ENCODE measurements around the gene ATG7. TPM values are rescaled to one million over a fixed set of nuclear protein-coding genes. Genes with fewer than 3 reads are reported as not detected.

ATG7 gene
- polyA plus RNA-seq, 3 donors = 23.1 to 27.4 (median 26.6) TPM

GRCh38 chr3:11534793-11535101 is 262.6 kb downstream of the ATG7 start:
- no peak for DNase-seq (ENCODE audit: extremely low read depth in 1 of 11, low read depth in 9 of 11, low spot score in 4 of 11)

- DNase-seq (ENCODE audit: extremely low read depth in 1 of 11, low read depth in 9 of 11, low spot score in 4 of 11) = no peak
These were observed 263.2 kb downstream of the ATG7 start for GRCh38 chr3:11535243-11535960.

- DNase-seq (ENCODE audit: extremely low read depth in 1 of 11, low read depth in 9 of 11, low spot score in 4 of 11) = no peak
These were observed 264.1 kb downstream of the ATG7 start for GRCh38 chr3:11536132-11536935.

GRCh38 chr3:11536936-11537612 is 264.9 kb downstream of the ATG7 start:
- DNase-seq (ENCODE audit: extremely low read depth in 1 of 11, low read depth in 9 of 11, low spot score in 4 of 11) = no peak

- DNase-seq (ENCODE audit: extremely low read depth in 1 of 11, low read depth in 9 of 11, low spot score in 4 of 11) = no peak
These were observed 266.4 kb downstream of the ATG7 start for GRCh38 chr3:11538581-11538980.

GRCh38 chr3:11539218-11539617 is 267.0 kb downstream of the ATG7 start:
- no peak for DNase-seq (ENCODE audit: extremely low read depth in 1 of 11, low read depth in 9 of 11, low spot score in 4 of 11)

GRCh38 chr3:11539677-11540076 is 267.5 kb downstream of the ATG7 start:
- no peak for DNase-seq (ENCODE audit: extremely low read depth in 1 of 11, low read depth in 9 of 11, low spot score in 4 of 11)

- no peak for DNase-seq (ENCODE audit: extremely low read depth in 1 of 11, low read depth in 9 of 11, low spot score in 4 of 11)
These were observed 269.4 kb downstream of the ATG7 start for GRCh38 chr3:11541321-11542303.

- no peak for DNase-seq (ENCODE audit: extremely low read depth in 1 of 11, low read depth in 9 of 11, low spot score in 4 of 11)
These were observed 270.4 kb downstream of the ATG7 start for GRCh38 chr3:11542551-11542950.

- no peak for DNase-seq (ENCODE audit: extremely low read depth in 1 of 11, low read depth in 9 of 11, low spot score in 4 of 11)
These were observed 271.1 kb downstream of the ATG7 start for GRCh38 chr3:11543141-11543947.

GRCh38 chr3:11543948-11544387 is 271.8 kb downstream of the ATG7 start:
- DNase-seq (ENCODE audit: extremely low read depth in 1 of 11, low read depth in 9 of 11, low spot score in 4 of 11) = no peak

GRCh38 chr3:11544412-11545181 is 272.4 kb downstream of the ATG7 start:
- DNase-seq (ENCODE audit: extremely low read depth in 1 of 11, low read depth in 9 of 11, low spot score in 4 of 11) = no peak

GRCh38 chr3:11545186-11545851 is 273.1 kb downstream of the ATG7 start:
- no peak for DNase-seq (ENCODE audit: extremely low read depth in 1 of 11, low read depth in 9 of 11, low spot score in 4 of 11)

- no peak for DNase-seq (ENCODE audit: extremely low read depth in 1 of 11, low read depth in 9 of 11, low spot score in 4 of 11)
These were observed 274.6 kb downstream of the ATG7 start for GRCh38 chr3:11546657-11547302.

- DNase-seq (ENCODE audit: extremely low read depth in 1 of 11, low read depth in 9 of 11, low spot score in 4 of 11) = no peak
These were observed 275.3 kb downstream of the ATG7 start for GRCh38 chr3:11547498-11547897.

- DNase-seq (ENCODE audit: extremely low read depth in 1 of 11, low read depth in 9 of 11, low spot score in 4 of 11) = no peak
These were observed 276.5 kb downstream of the ATG7 start for GRCh38 chr3:11548721-11549131.

Measured in renal cortex interstitium (tissue), 11 donors.